Loucy (cell line): ENCODE measurements around the gene TIGD3.

Experiments used
- CTCF ChIP-seq: fragments of 200-600 bp; sonication (generic); conservative IDR thresholded peaks from 2 replicates; pipeline ENCODE4 v1.5.1; 2014; ENCODE audit warnings: mild to moderate bottlenecking, antibody characterized with exemption, low read length
- EZH2phosphoT487 ChIP-seq: fragments of 200-600 bp; IDR thresholded peaks from 2 replicates; pipeline ENCODE4 v1.6.1; 2018; ENCODE audit warnings: antibody characterized with exemption, mild to moderate bottlenecking, moderate library complexity, borderline replicate concordance

- TF ChIP-seq CTCF: no peak
- no peak for TF ChIP-seq EZH2phosphoT487
Observed at GRCh38 chr11:65403607-65404121, 49.1 kb downstream of the TIGD3 start.
